ENCODE data around the gene GALE.

Gene GALE

GRCh38 chr1:23759277-23759676, 41.3 kb downstream of the GALE start:
- in situ Hi-C loops (cut with HindIII; ENCODE audit: low sequenced_read_pairs) = loop anchor here (5.0 kb wide), 1 partner anchor 62 kb away; no protein-coding TSS in a partner anchor

- in situ Hi-C loops (cut with HindIII; ENCODE audit: low sequenced_read_pairs) = loop anchor here (5.0 kb wide), 1 partner anchor 61 kb away; no protein-coding TSS in a partner anchor
These were observed 42.7 kb downstream of the GALE start for GRCh38 chr1:23757812-23758211.

GRCh38 chr1:23756676-23757075, 43.9 kb downstream of the GALE start:
- in situ Hi-C loops (cut with HindIII; ENCODE audit: low sequenced_read_pairs) = loop anchor here (5.0 kb wide), 1 partner anchor 59 kb away; no protein-coding TSS in a partner anchor

GRCh38 chr1:23752909-23753308, 47.6 kb downstream of the GALE start:
- in situ Hi-C loops (cut with HindIII; ENCODE audit: low sequenced_read_pairs) = no loop called here

- in situ Hi-C loops (cut with HindIII; ENCODE audit: low sequenced_read_pairs) = no loop called here
These were observed 48.7 kb downstream of the GALE start for GRCh38 chr1:23751815-23752200.

GRCh38 chr1:23751050-23751814, 49.3 kb downstream of the GALE start:
- in situ Hi-C loops (cut with HindIII; ENCODE audit: low sequenced_read_pairs) = no loop called here

GRCh38 chr1:23748016-23748415, 52.5 kb downstream of the GALE start:
- in situ Hi-C loops (cut with HindIII; ENCODE audit: low sequenced_read_pairs) = no loop called here
